Parathyroid adenoma (tissue), 2 donors: ENCODE data around the gene MMS22L.

ENCODE experiments used
- H2AFZ ChIP-seq: fragments of 300-600 bp; sonication (generic); one replicate; pipeline ENCODE4 v1.7.0; 2017; ENCODE audit warnings: antibody characterized with exemption, mild to moderate bottlenecking
- H3K27ac ChIP-seq: fragments of 300-600 bp; sonication (generic); one replicate; pipeline ENCODE4 v1.7.0; 2017
- H3K27me3 ChIP-seq: fragments of 300-600 bp; sonication (generic); one replicate; pipeline ENCODE4 v1.7.0; 2017; ENCODE audit warnings: low read length; ENCODE audit not compliant: control insufficient read depth, insufficient read depth
- H3K36me3 ChIP-seq: fragments of 300-600 bp; sonication (generic); one replicate; pipeline ENCODE4 v1.7.0; 2017; ENCODE audit warnings: low read length; ENCODE audit not compliant: control insufficient read depth, insufficient read depth
- H3K4me1 ChIP-seq: fragments of 300-600 bp; sonication (generic); one replicate; pipeline ENCODE4 v1.7.0; 2017; ENCODE audit warnings: control low read depth
- H3K4me2 ChIP-seq: fragments of 300-600 bp; sonication (generic); one replicate; pipeline ENCODE4 v1.7.0; 2017; ENCODE audit warnings: low read length
- H3K4me3 ChIP-seq: fragments of 300-600 bp; sonication (generic); one replicate; pipeline ENCODE4 v1.7.0; 2017; ENCODE audit warnings: low read depth, low read length
- H3K79me2 ChIP-seq: fragments of 300-600 bp; sonication (generic); one replicate; pipeline ENCODE4 v1.7.0; 2017; ENCODE audit warnings: control low read depth
- H3K9ac ChIP-seq: fragments of 300-600 bp; sonication (generic); one replicate; pipeline ENCODE4 v1.7.0; 2017; ENCODE audit warnings: mild to moderate bottlenecking
- H3K9me3 ChIP-seq: fragments of 300-600 bp; sonication (generic); one replicate; pipeline ENCODE4 v1.7.0; 2017; ENCODE audit warnings: low read length; ENCODE audit not compliant: control insufficient read depth
- TF ChIP-seq, protein P1 (sequence below): fragments of 300-600 bp; sonication (generic); IDR thresholded peaks from one replicate; pipeline ENCODE4 v1.7.0; 2017; ENCODE audit warnings: antibody characterized with exemption, mild to moderate bottlenecking
- donor health status: primary hyperparathyroidism.

Gene MMS22L

DNA sequence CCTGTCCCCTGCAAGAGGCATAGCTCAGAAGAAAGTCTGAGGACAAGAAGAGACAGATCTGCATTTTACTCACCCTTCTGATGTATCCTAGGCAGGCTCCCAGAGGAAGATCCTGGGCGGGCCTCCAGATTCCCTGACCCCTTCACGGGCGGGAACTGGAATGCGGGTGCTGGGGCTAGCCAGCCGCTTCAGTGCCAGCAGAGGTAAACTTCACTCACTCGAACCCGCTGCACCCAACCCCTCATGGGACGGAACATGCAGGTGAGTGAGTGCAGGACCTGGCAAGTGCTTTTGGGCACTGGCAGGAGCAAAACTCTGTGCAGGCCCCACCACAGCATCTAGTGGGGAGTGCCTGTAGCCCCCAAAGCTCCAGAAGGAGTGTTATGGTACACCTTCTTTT, 171.8 kb downstream of the MMS22L start:
- no peak overlapping the region for H3K9ac ChIP-seq
- TF ChIP-seq, protein P1, sequence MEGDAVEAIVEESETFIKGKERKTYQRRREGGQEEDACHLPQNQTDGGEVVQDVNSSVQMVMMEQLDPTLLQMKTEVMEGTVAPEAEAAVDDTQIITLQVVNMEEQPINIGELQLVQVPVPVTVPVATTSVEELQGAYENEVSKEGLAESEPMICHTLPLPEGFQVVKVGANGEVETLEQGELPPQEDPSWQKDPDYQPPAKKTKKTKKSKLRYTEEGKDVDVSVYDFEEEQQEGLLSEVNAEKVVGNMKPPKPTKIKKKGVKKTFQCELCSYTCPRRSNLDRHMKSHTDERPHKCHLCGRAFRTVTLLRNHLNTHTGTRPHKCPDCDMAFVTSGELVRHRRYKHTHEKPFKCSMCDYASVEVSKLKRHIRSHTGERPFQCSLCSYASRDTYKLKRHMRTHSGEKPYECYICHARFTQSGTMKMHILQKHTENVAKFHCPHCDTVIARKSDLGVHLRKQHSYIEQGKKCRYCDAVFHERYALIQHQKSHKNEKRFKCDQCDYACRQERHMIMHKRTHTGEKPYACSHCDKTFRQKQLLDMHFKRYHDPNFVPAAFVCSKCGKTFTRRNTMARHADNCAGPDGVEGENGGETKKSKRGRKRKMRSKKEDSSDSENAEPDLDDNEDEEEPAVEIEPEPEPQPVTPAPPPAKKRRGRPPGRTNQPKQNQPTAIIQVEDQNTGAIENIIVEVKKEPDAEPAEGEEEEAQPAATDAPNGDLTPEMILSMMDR: no peak
- no peak overlapping the region for H2AFZ ChIP-seq
- H3K4me2 ChIP-seq: no peak overlapping the region
- no peaks in the 10 kb centered on the region for H3K4me1 ChIP-seq
- no peaks in the 10 kb centered on the region for H3K79me2 ChIP-seq
- no peak overlapping the region for H3K4me3 ChIP-seq
- H3K9me3 ChIP-seq: no peaks in the 10 kb centered on the region
- no peak overlapping the region for H3K27ac ChIP-seq
- H3K36me3 ChIP-seq: no peaks in the 10 kb centered on the region
- no peaks in the 10 kb centered on the region for H3K27me3 ChIP-seq

DNA sequence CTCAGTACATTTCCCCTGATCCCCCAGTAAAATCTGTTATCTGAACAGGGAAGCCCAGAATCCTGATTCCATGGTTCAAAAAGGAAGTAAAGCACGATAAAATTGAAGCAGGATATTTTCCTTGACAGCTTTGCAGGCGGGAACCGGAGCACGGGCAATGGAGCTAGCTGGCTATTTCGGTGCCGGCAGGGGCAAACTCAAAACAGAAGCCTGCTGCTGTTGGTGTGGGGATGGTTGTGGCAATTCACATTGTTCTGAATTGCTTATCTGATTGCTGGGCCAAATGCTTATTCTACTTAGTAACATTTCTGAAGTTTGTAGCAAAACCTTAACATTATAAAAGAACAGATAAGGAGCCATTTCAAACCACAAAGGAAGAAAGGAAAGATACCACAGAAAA, 172.4 kb downstream of the MMS22L start:
- no peak overlapping the region for H2AFZ ChIP-seq
- TF ChIP-seq, protein P1: no peak
- H3K79me2 ChIP-seq: no peaks in the 10 kb centered on the region

DNA sequence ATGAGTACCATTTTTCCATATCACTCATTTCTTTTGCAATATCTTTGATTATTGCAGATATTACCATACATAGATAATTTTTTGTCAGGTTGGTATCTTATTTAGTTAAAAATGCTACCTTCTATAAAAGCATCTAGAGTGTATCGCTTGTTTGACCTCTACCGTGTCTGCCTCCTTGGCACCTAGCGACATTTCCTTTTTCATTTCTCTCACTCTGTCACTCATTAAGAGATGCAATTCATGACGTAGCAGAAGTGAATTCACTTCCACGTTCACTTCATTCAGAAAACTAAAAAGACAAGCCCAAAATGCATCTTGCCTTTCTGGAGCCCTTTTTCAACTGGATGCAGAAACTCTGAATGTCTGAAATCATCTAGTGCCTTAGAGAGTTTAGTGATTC, 172.9 kb downstream of the MMS22L start:
- H3K4me1 ChIP-seq: no peaks in the 10 kb centered on the region
- H3K27ac ChIP-seq: no peak overlapping the region
- no peaks in the 10 kb centered on the region for H3K27me3 ChIP-seq
- H3K9ac ChIP-seq: no peak overlapping the region
- H2AFZ ChIP-seq: no peak overlapping the region
- H3K4me2 ChIP-seq: no peak overlapping the region
- TF ChIP-seq, protein P1: no peak
- H3K4me3 ChIP-seq: no peak overlapping the region
- H3K36me3 ChIP-seq: no peaks in the 10 kb centered on the region
- H3K79me2 ChIP-seq: no peaks in the 10 kb centered on the region
- no peaks in the 10 kb centered on the region for H3K9me3 ChIP-seq

More for the DNA sequence above, 172.4 kb downstream of the MMS22L start:
- Histone ChIP-seq H3K9me3 (no peaks in the 10 kb centered on the region), H3K4me2 (no peak overlapping the region), H3K36me3 (no peaks in the 10 kb centered on the region), H3K27ac (no peak overlapping the region), H3K4me3 (no peak overlapping the region), H3K4me1 (no peaks in the 10 kb centered on the region), H3K9ac (no peak overlapping the region), H3K27me3 (no peaks in the 10 kb centered on the region)

DNA sequence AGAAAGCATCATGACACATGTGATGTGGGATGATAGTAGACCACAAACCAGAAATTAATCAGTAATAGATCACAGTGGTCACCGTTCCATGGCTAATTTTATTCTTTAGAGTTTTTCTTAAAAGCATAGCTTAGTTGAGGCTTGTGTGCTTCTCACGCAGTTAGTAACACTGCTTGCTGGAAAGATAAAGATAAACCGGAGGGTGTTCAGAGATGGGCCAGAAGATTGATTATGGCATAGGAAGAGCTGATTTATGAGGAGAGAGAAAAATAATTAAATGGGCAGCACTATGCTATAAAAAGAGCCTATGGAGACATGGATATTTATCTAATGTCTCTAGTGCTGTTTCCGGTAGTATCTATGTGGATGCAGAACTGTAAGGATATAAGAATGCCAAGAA, 173.6 kb downstream of the MMS22L start:
- H2AFZ ChIP-seq: no peak overlapping the region
- H3K27me3 ChIP-seq: no peaks in the 10 kb centered on the region
- H3K27ac ChIP-seq: no peak overlapping the region
- H3K9ac ChIP-seq: no peak overlapping the region
- TF ChIP-seq, protein P1: no peak
- H3K9me3 ChIP-seq: no peaks in the 10 kb centered on the region
- no peak overlapping the region for H3K4me2 ChIP-seq
- no peaks in the 10 kb centered on the region for H3K4me1 ChIP-seq
- no peak overlapping the region for H3K4me3 ChIP-seq
- no peaks in the 10 kb centered on the region for H3K36me3 ChIP-seq
- no peaks in the 10 kb centered on the region for H3K79me2 ChIP-seq

DNA sequence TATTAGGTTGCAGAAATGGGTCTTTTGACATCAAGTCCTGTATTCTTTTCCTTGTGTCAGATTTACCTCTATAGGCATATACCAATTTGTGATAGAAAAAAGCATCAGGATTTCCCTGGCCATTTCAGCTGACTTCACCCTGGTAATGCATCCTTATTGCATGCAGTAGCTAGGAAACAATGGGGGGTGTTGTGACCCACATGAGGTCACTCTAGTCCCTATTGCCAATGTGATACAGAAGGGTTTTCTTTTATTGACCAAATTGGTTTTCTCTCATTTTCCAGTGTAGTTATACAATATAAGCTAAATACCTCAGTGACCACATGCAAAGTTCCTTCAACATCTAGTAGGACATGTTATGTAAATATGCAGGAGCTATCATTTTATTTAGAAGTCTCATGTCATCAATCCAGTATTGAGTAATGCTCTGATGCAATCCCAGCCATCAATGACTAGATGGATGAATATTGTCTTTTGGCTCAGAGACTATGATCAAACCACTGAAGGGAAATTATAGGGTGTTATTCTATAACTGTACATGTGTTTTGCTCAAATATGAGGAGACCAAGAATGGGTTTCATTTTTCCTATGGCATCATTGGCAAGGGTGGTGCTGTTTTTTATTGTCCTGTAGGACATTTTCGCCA, 180.7 kb downstream of the MMS22L start:
- Histone ChIP-seq H3K27me3 (no peaks in the 10 kb centered on the region), H3K27ac (no peak overlapping the region), H3K4me1 (no peaks in the 10 kb centered on the region), H2AFZ (no peak overlapping the region), H3K36me3 (no peaks in the 10 kb centered on the region), H3K4me3 (no peak overlapping the region), H3K79me2 (no peaks in the 10 kb centered on the region), H3K4me2 (no peak overlapping the region), H3K9ac (no peak overlapping the region), H3K9me3 (no peaks in the 10 kb centered on the region)
- TF ChIP-seq, protein P1: no peak
